Measurements from ENCODE around the gene APBA1.
A peak's percentile ranks its signal among the peaks of the same experiment; 100 is the strongest.

APBA1 gene

GRCh38 chr9:69389437-69389995 lies 282.7 kb downstream of the APBA1 start:
- TF ChIP-seq, protein P1, sequence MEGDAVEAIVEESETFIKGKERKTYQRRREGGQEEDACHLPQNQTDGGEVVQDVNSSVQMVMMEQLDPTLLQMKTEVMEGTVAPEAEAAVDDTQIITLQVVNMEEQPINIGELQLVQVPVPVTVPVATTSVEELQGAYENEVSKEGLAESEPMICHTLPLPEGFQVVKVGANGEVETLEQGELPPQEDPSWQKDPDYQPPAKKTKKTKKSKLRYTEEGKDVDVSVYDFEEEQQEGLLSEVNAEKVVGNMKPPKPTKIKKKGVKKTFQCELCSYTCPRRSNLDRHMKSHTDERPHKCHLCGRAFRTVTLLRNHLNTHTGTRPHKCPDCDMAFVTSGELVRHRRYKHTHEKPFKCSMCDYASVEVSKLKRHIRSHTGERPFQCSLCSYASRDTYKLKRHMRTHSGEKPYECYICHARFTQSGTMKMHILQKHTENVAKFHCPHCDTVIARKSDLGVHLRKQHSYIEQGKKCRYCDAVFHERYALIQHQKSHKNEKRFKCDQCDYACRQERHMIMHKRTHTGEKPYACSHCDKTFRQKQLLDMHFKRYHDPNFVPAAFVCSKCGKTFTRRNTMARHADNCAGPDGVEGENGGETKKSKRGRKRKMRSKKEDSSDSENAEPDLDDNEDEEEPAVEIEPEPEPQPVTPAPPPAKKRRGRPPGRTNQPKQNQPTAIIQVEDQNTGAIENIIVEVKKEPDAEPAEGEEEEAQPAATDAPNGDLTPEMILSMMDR (conservative IDR thresholded peaks at IDR 0.05; ENCODE audit: low read length): no peak
- no peak overlapping the region for H3K4me3 ChIP-seq (ENCODE audit: low read length)
- DNase-seq (ENCODE audit: low read depth): no peak

- DNase-seq (ENCODE audit: low read depth): no peak
- TF ChIP-seq, protein P1 (conservative IDR thresholded peaks at IDR 0.05; ENCODE audit: low read length): no peak
- no peak overlapping the region for H3K4me3 ChIP-seq (ENCODE audit: low read length)
Observed at GRCh38 chr9:69388596-69388995, 283.6 kb downstream of the APBA1 start.

DNA sequence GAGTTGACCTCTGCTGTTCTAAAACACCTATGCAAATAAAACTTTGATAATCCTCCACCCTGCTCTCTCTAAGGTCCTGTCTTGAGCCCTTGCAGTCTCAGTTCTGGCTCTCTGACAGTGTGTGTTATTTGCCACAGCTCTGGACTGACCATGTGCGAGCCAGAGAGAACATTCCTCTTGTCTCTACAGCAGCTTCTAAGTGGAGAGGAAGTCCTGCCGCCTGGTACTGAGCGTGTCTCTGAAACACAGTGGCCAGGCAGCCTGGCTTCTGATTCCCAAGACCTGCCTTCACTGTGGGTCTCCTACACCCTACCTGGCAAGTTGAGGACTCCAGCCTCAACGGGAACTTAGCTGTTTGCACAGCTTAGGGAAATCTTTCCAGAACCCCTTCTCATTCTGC lies 285.5 kb downstream of the APBA1 start:
- TF ChIP-seq, protein P1 (conservative IDR thresholded peaks at IDR 0.05; ENCODE audit: low read length): no peak
- no peak for DNase-seq (ENCODE audit: low read depth)
- no peak overlapping the region for H3K4me3 ChIP-seq (ENCODE audit: low read length)

GRCh38 chr9:69385581-69386033 lies 286.6 kb downstream of the APBA1 start:
- no peak overlapping the region for H3K4me3 ChIP-seq (ENCODE audit: low read length)
- no peak for DNase-seq (ENCODE audit: low read depth)
- TF ChIP-seq, protein P1 (conservative IDR thresholded peaks at IDR 0.05; ENCODE audit: low read length): no peak

- DNase-seq (ENCODE audit: low read depth): no peak
- TF ChIP-seq, protein P1 (conservative IDR thresholded peaks at IDR 0.05; ENCODE audit: low read length): no peak
- no peak overlapping the region for H3K4me3 ChIP-seq (ENCODE audit: low read length)
Observed at GRCh38 chr9:69382135-69382534, 290.0 kb downstream of the APBA1 start.

- DNase-seq (ENCODE audit: low read depth): peak; percentile 30
- H3K4me3 ChIP-seq (ENCODE audit: low read length): no peak overlapping the region
- TF ChIP-seq, protein P1 (conservative IDR thresholded peaks at IDR 0.05; ENCODE audit: low read length): no peak
Observed at GRCh38 chr9:69380811-69381210, 291.4 kb downstream of the APBA1 start.

DNA sequence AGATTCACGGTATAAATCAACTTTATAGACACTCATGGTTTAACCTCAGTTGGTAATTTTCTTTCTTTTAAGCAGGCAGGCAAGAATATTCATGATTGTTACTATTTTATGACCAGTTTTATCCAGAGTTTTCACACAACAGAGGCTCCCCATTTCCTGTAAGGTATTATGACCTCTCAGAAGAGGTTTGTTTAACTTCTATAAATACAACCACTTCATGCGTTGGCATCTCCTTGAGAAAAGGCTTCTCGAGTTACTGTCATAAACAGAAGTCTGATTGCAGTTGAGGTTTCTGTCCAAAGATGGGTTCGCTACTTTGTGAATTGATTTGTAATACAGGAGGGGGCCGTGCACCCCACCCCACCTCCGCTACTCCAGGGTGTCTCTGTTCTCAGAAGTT lies 291.9 kb downstream of the APBA1 start:
- TF ChIP-seq, protein P1 (conservative IDR thresholded peaks at IDR 0.05; ENCODE audit: low read length): no peak
- H3K4me3 ChIP-seq (ENCODE audit: low read length): no peak overlapping the region
- DNase-seq (ENCODE audit: low read depth): no peak

Measured in AG10803 (cell line).